Mesendoderm (in vitro differentiated cells): ENCODE measurements around the gene MEA1.
A peak's percentile ranks its signal among the peaks of the same experiment; 100 is the strongest.

ENCODE experiments used
- DNase-seq: peaks from one replicate; pipeline ENCODE4 v3.0.0; 2013
- H2AK5ac ChIP-seq: 2 replicates; pipeline ENCODE4 v1.6.1; 2013; ENCODE audit warnings: low read length, inconsistent platforms
- H2BK120ac ChIP-seq: 2 replicates; pipeline ENCODE4 v1.6.1; 2013; ENCODE audit warnings: low read depth, mild to moderate bottlenecking, low read length, moderate library complexity, mixed read lengths
- H2BK15ac ChIP-seq: replicated peaks from 2 replicates; pipeline ENCODE4 v1.6.1; 2013; ENCODE audit warnings: low read depth, mild to moderate bottlenecking, moderate library complexity
- H2BK5ac ChIP-seq: 2 replicates; pipeline ENCODE4 v1.6.1; 2013; ENCODE audit warnings: low read length, inconsistent platforms
- H3K18ac ChIP-seq: 2 replicates; pipeline ENCODE4 v1.6.1; 2013; ENCODE audit warnings: mild to moderate bottlenecking, low read length, mixed read lengths
- H3K23ac ChIP-seq: one replicate; pipeline ENCODE4 v1.6.1; 2013; ENCODE audit warnings: low read length
- H3K27ac ChIP-seq: 2 replicates; pipeline ENCODE4 v1.5.1; 2013; ENCODE audit warnings: low read depth, mild to moderate bottlenecking, inconsistent platforms, low read length, moderate library complexity
- H3K27me3 ChIP-seq: 2 replicates; pipeline ENCODE4 v1.6.1; 2013; ENCODE audit warnings: low read length, control low read depth, mild to moderate bottlenecking, inconsistent platforms; ENCODE audit not compliant: insufficient read depth, poor library complexity
- H3K36me3 ChIP-seq: 2 replicates; pipeline ENCODE4 v1.6.1; 2013; ENCODE audit warnings: low read length, inconsistent platforms; ENCODE audit not compliant: control insufficient read depth, insufficient read depth
- H3K4ac ChIP-seq: one replicate; pipeline ENCODE4 v1.6.1; 2013; ENCODE audit warnings: low read depth, mild to moderate bottlenecking, low read length, moderate library complexity
- H3K4me1 ChIP-seq: 2 replicates; pipeline ENCODE4 v1.6.1; 2013; ENCODE audit warnings: low read depth, low read length, inconsistent platforms; ENCODE audit not compliant: control insufficient read depth
- H3K4me2 ChIP-seq: 2 replicates; pipeline ENCODE4 v1.6.1; 2013; ENCODE audit warnings: low read length
- H3K4me3 ChIP-seq: 2 replicates; pipeline ENCODE4 v1.5.1; 2013; ENCODE audit warnings: mild to moderate bottlenecking, low read length
- H3K56ac ChIP-seq: one replicate; pipeline ENCODE4 v1.6.1; 2013; ENCODE audit warnings: low read length
- H3K79me1 ChIP-seq: 2 replicates; pipeline ENCODE4 v1.6.1; 2013; ENCODE audit warnings: low read length, inconsistent platforms
- H3K79me2 ChIP-seq: 2 replicates; pipeline ENCODE4 v1.6.1; 2013; ENCODE audit warnings: mild to moderate bottlenecking, low read length; ENCODE audit not compliant: control insufficient read depth, insufficient read depth
- H3K9ac ChIP-seq: 2 replicates; pipeline ENCODE4 v1.6.1; 2013; ENCODE audit warnings: low read length, inconsistent platforms
- H4K5ac ChIP-seq: one replicate; pipeline ENCODE4 v1.6.1; 2013; ENCODE audit warnings: low read length
- H4K8ac ChIP-seq: one replicate; pipeline ENCODE4 v1.6.1; 2013; ENCODE audit warnings: low read depth, mild to moderate bottlenecking, control low read depth, low read length, moderate library complexity
- WGBS: extraction: QIAGEN DNeasy Blood & Tissue Kit; methylation state at CpG from one replicate; pipeline ENCODE4 v1.1.7; 2013; ENCODE audit warnings: low lambda C conversion rate, missing lambda C conversion rate; ENCODE audit not compliant: insufficient coverage; ENCODE audit errors: extremely low coverage; 5-methylcytosine and 5-hydroxymethylcytosine counted together

The MEA1 gene

DNA sequence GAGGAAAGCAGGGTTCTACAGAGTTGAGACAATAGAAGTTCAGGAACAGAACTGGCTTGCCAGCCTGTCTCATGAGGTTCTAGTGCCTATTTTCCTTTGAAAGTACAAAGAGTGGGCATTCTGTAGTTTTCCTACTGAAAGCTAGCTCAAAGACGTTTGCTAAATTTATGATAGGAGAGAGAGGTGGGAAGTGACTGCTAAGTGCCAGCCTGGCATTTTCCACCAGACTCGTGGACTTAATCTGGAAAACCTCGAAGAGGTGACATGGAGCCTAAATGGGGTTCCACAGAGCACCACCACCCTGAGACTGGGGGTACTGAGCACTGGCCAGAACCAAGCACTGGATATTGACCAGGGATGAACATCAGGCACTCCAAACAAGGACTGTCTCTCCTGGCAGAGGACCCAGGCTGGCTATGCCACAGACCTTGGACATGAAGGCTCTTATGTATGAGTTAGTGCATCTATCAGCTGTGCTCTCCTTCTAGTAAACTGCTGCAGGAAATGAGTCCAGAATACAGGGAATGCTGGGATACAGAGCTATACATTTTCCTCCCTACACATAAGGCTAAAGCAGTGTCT, 41.9 kb downstream of the MEA1 start:
- H3K79me1 ChIP-seq, result no peaks in the 10 kb centered on the region
- H3K4me3 ChIP-seq, result no peak overlapping the region
- no peaks in the 10 kb centered on the region for H3K27me3 ChIP-seq
- H3K23ac ChIP-seq, result no peak overlapping the region
- no peak overlapping the region for H2AK5ac ChIP-seq
- no peak overlapping the region for H3K4ac ChIP-seq
- H3K4me1 ChIP-seq, result peaks cover 2% of the 10 kb centered on the region
- no peaks in the 10 kb centered on the region for H3K36me3 ChIP-seq
- no peak overlapping the region for H3K18ac ChIP-seq
- H3K56ac ChIP-seq, result no peak overlapping the region
- no peak overlapping the region for H3K4me2 ChIP-seq
- no peak overlapping the region for H3K27ac ChIP-seq
- H2BK15ac ChIP-seq, result no peak overlapping the region
- no peak overlapping the region for H2BK5ac ChIP-seq
- DNase-seq, result no peak
- H3K79me2 ChIP-seq, result no peaks in the 10 kb centered on the region
- WGBS, result no CpG with 5 or more reads among the region's 3 CpGs
- no peak overlapping the region for H4K8ac ChIP-seq
- no peak overlapping the region for H3K9ac ChIP-seq
- H4K5ac ChIP-seq, result no peak overlapping the region
- H2BK120ac ChIP-seq, result no peak overlapping the region

DNA sequence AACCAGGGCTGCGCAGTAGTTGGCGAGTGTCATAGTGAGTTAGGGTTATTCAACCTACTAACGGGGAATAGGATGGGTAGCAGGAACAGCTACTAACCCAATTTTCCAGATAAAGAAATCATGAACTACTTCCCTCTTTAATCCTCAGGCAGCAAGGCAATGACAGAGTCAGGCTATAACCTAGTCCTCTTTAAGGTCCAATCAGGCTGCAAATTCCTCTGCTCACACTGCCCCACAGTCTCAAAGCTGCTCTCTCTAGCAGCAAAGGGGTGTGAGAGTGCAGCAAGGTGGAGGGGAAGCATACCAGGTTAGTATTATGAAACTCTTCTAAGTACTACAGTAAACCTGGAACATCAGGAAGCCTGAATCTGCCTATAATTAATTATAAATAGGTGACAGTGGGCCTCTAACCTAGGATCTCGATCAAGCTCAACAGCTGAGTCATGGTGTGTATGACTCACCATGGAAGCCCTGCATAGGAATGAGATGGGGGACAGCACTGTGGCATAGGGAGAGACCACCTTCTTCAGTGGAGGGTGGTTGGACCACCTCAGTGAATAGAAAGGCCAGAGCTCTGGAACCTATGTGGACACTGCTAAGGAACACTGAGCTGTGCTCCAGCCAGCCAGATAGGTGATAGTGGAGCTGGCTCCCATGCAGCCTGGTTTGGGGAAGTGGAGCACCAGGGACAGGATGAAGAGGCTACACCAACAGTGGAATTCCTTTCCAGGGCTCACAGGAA, 42.7 kb downstream of the MEA1 start:
- H3K18ac ChIP-seq, result no peak overlapping the region
- H3K23ac ChIP-seq, result no peak overlapping the region
- H4K8ac ChIP-seq, result no peak overlapping the region
- no peak overlapping the region for H3K9ac ChIP-seq
- H3K79me1 ChIP-seq, result no peaks in the 10 kb centered on the region
- no peak overlapping the region for H3K4me3 ChIP-seq
- no peaks in the 10 kb centered on the region for H3K79me2 ChIP-seq
- H3K27me3 ChIP-seq, result no peaks in the 10 kb centered on the region
- no peak overlapping the region for H2BK15ac ChIP-seq
- H2BK120ac ChIP-seq, result no peak overlapping the region
- peaks cover 2% of the 10 kb centered on the region for H3K4me1 ChIP-seq
- no peak overlapping the region for H4K5ac ChIP-seq
- peak overlapping the region; percentile 9 for H3K56ac ChIP-seq
- no peaks in the 10 kb centered on the region for H3K36me3 ChIP-seq
- H2AK5ac ChIP-seq, result no peak overlapping the region
- no peak overlapping the region for H3K4me2 ChIP-seq
- no CpG with 5 or more reads among the region's 4 CpGs for WGBS
- no peak overlapping the region for H2BK5ac ChIP-seq
- DNase-seq, result peak; percentile 81
- H3K27ac ChIP-seq, result no peak overlapping the region
- no peak overlapping the region for H3K4ac ChIP-seq

DNA sequence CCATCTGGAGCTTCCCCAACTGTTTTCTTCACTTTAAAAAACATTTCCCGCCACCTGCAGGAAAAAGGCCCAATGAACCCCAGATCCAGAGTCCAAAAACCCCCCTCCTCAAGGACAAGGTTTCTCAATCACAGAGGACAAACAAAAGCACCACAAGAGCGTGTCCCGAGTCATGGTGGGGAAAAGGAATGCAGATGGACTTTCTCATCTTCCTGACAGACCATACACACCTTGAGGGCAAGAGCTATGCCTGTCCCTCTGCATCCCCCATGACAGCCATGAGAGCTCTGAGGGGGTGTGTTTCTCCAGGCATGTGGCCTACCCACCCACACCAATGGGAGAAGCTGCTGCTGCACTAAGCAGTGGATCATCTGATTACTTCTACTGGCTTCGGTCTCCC, 43.8 kb downstream of the MEA1 start:
- no peak overlapping the region for H4K8ac ChIP-seq
- no peaks in the 10 kb centered on the region for H3K27me3 ChIP-seq
- H3K18ac ChIP-seq, result no peak overlapping the region
- H3K4ac ChIP-seq, result no peak overlapping the region
- no peak overlapping the region for H2BK120ac ChIP-seq
- peaks cover 2% of the 10 kb centered on the region for H3K4me1 ChIP-seq
- H2BK5ac ChIP-seq, result no peak overlapping the region
- whole genome bisulfite sequencing, result no CpG with 5 or more reads among the region's 4 CpGs
- H3K9ac ChIP-seq, result no peak overlapping the region
- H3K79me1 ChIP-seq, result no peaks in the 10 kb centered on the region
- no peaks in the 10 kb centered on the region for H3K36me3 ChIP-seq
- H3K4me3 ChIP-seq, result no peak overlapping the region
- DNase-seq, result no peak
- no peak overlapping the region for H3K23ac ChIP-seq
- H3K27ac ChIP-seq, result no peak overlapping the region
- H2BK15ac ChIP-seq, result no peak overlapping the region
- no peak overlapping the region for H4K5ac ChIP-seq
- no peaks in the 10 kb centered on the region for H3K79me2 ChIP-seq
- no peak overlapping the region for H3K56ac ChIP-seq
- H3K4me2 ChIP-seq, result no peak overlapping the region
- no peak overlapping the region for H2AK5ac ChIP-seq

DNA sequence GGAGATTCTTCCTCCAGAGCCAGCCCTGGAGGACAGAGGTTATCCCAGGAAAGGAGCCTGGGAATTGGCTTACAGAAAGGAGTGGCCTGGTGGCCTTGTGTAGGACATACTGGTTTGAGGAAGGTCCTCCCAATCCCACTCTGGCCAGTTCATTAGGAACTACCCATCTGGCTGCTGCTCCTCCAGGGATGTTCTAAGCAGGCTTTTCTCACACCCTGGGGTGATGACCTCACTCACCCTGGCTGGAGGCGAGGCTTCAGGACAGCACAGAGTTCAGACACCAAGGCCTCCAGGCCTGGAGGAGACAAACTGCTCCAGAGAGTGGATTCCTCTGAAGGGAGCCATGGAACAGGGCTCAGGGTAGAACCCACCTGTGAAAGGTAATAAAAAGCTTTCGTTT, 44.3 kb downstream of the MEA1 start:
- no peak overlapping the region for H3K4me2 ChIP-seq
- no peak overlapping the region for H3K56ac ChIP-seq
- H4K5ac ChIP-seq, result no peak overlapping the region
- no CpG with 5 or more reads among the region's 2 CpGs for WGBS
- H4K8ac ChIP-seq, result no peak overlapping the region
- no peak overlapping the region for H3K27ac ChIP-seq
- H2BK5ac ChIP-seq, result no peak overlapping the region
- H3K18ac ChIP-seq, result no peak overlapping the region
- no peak overlapping the region for H3K4ac ChIP-seq
- DNase-seq, result peak; percentile 48
- H3K23ac ChIP-seq, result no peak overlapping the region
- H2AK5ac ChIP-seq, result no peak overlapping the region
- H3K36me3 ChIP-seq, result no peaks in the 10 kb centered on the region
- H3K79me1 ChIP-seq, result no peaks in the 10 kb centered on the region
- H3K4me3 ChIP-seq, result no peak overlapping the region
- H3K79me2 ChIP-seq, result no peaks in the 10 kb centered on the region
- H2BK120ac ChIP-seq, result no peak overlapping the region
- no peak overlapping the region for H2BK15ac ChIP-seq
- H3K27me3 ChIP-seq, result no peaks in the 10 kb centered on the region
- H3K9ac ChIP-seq, result no peak overlapping the region
- peaks cover 2% of the 10 kb centered on the region for H3K4me1 ChIP-seq

DNA sequence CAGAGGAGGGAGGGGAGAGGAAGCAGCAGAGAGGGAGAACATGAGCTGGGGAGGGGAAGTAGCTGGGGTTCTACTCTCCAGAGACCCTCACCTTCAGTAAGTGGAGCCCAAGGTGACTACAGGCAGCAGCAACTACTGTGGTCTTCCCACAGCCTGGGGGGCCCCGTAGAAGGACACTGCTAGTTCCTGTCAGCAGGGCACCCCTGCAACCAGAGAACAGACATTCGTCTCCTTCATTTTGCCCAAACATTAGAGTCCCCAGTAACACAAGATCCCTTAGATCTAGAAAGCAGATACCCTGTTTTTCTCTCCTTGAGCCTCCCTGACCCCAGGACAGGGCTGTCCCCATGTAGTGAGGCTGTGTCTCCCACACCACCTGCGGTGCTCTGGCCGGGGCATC, 45.0 kb downstream of the MEA1 start:
- Histone ChIP-seq H2BK5ac (no peak overlapping the region), H3K4ac (no peak overlapping the region)

More for the DNA sequence above, 45.0 kb downstream of the MEA1 start:
- Histone ChIP-seq H2BK15ac (no peak overlapping the region), H3K18ac (no peak overlapping the region), H4K8ac (no peak overlapping the region), H3K4me3 (no peak overlapping the region), H3K79me2 (no peaks in the 10 kb centered on the region), H4K5ac (no peak overlapping the region), H3K4me1 (peaks cover 2% of the 10 kb centered on the region), H3K9ac (no peak overlapping the region), H2BK120ac (no peak overlapping the region), H2AK5ac (no peak overlapping the region), H3K23ac (no peak overlapping the region), H3K4me2 (no peak overlapping the region), H3K79me1 (no peaks in the 10 kb centered on the region), H3K56ac (no peak overlapping the region), H3K36me3 (no peaks in the 10 kb centered on the region), H3K27ac (no peak overlapping the region), H3K27me3 (no peaks in the 10 kb centered on the region)
- whole genome bisulfite sequencing, result no CpG with 5 or more reads among the region's 4 CpGs
- DNase-seq, result no peak
